Measurements from ENCODE around the gene EPN2.

The EPN2 gene

DNA sequence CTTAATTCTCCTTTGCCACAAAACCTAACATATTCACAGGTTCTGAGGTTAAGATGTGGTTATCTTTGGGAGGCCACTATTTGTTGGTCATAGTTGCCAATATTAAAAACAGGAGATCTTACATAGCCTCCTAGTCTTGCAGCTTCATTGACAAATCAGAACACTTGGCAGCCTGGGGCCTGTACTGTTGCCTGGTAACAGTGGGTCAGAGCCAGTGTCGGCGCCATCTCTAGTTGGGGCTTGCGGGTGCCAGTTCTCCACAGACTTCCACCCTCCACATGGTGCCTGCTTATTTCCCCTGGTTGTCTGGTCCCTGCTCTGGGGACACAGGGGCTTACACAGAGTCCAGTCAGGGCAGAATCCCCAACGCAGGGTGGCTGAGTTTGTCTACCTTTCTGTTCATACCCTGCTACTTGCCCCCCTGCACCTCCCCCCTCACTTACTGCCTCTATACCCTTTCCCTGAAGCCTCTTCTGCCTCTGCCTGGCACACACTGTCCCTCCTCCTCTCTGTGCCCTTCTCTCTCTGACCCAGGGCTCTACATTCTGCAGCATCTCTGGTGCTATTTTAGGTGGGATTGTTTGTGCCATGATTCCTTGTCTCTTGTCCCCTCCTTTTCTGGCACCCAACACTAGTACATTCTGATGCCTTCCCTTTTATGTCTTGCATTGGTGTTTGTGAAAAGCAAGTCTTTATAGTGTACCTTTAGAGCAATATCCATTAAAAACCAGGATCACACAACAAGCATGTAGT is 13.4 kb downstream of the EPN2 start:
- no peak for DNase-seq (ENCODE audit: low read depth)
- H3K4me3 ChIP-seq (ENCODE audit: low read depth, low read length) = no peak overlapping the region
- TF ChIP-seq, protein P1, sequence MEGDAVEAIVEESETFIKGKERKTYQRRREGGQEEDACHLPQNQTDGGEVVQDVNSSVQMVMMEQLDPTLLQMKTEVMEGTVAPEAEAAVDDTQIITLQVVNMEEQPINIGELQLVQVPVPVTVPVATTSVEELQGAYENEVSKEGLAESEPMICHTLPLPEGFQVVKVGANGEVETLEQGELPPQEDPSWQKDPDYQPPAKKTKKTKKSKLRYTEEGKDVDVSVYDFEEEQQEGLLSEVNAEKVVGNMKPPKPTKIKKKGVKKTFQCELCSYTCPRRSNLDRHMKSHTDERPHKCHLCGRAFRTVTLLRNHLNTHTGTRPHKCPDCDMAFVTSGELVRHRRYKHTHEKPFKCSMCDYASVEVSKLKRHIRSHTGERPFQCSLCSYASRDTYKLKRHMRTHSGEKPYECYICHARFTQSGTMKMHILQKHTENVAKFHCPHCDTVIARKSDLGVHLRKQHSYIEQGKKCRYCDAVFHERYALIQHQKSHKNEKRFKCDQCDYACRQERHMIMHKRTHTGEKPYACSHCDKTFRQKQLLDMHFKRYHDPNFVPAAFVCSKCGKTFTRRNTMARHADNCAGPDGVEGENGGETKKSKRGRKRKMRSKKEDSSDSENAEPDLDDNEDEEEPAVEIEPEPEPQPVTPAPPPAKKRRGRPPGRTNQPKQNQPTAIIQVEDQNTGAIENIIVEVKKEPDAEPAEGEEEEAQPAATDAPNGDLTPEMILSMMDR (IDR thresholded peaks at IDR 0.05; ENCODE audit: low read depth, low read length, missing control alignments) = no peak
- in situ Hi-C loops (cut with HindIII; ENCODE audit: low sequenced_read_pairs) = no loop called here

DNA sequence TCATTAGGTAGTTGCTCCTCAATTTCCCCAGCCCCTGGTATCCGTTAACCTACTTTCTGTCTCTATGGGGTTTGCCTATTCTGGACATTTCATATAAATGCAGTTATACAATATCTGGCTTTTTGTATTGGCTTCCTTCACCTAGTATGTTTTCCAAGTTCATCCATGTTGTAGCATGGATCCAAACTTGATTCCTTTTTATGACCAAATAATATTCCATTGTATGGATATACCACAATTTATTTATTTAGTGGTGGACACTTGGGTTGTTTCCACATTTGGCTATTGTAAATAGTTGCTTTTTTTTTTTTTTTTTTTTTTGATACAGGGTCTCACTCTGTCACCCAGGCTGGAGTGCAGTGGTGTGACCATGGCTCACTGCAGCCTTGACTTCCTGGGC is 15.9 kb downstream of the EPN2 start:
- TF ChIP-seq, protein P1 (IDR thresholded peaks at IDR 0.05; ENCODE audit: low read depth, low read length, missing control alignments) = no peak
- in situ Hi-C loops (cut with HindIII; ENCODE audit: low sequenced_read_pairs) = no loop called here
- DNase-seq (ENCODE audit: low read depth) = no peak

DNA sequence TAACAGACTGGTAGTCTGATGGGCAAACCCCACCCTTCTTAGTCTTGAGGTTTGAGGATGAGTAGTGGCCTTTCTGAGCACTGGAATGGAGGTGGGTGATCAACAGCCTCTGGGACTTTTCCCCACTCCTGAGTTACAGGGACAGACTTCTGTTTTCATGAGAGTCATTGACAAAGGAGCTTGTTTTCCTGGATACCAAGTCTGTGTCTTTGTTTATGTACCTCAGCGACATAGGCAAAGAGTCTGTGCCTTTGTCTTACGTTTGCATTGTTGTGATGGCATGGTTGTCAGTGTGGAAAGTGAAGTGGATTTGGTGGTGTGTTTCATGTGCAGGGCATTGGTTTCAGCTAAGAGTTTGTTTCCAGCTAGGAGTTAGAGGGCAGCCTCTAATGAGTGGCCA is 17.5 kb downstream of the EPN2 start:
- TF ChIP-seq, protein P1 (IDR thresholded peaks at IDR 0.05; ENCODE audit: low read depth, low read length, missing control alignments) = no peak
- DNase-seq (ENCODE audit: low read depth) = no peak
- H3K4me3 ChIP-seq (ENCODE audit: low read depth, low read length) = no peak overlapping the region
- in situ Hi-C loops (cut with HindIII; ENCODE audit: low sequenced_read_pairs) = no loop called here

More for the DNA sequence above, 15.9 kb downstream of the EPN2 start:
- no peak overlapping the region for H3K4me3 ChIP-seq (ENCODE audit: low read depth, low read length)

DNA sequence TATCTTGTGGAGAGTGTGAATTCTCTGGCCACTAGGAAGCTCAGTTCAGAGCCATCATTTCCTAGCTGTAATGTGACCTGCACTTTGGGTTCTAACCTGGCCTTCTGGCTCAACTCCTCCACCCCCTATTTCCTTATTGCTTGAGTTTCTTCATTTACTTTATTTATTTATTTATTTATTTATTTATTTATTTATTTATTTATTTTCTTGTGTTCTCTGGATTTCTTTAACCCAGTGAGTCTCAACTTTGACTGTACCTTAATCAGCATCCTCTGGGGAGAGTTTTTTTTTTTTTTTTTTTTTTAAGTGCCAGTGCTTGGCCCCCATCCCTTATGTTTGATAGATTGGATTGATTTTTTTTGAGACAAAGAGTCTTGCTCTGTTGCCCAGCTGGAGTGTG is 18.1 kb downstream of the EPN2 start:
- TF ChIP-seq, protein P1 (IDR thresholded peaks at IDR 0.05; ENCODE audit: low read depth, low read length, missing control alignments) = no peak
- in situ Hi-C loops (cut with HindIII; ENCODE audit: low sequenced_read_pairs) = no loop called here
- H3K4me3 ChIP-seq (ENCODE audit: low read depth, low read length) = no peak overlapping the region
- DNase-seq (ENCODE audit: low read depth) = no peak

DNA sequence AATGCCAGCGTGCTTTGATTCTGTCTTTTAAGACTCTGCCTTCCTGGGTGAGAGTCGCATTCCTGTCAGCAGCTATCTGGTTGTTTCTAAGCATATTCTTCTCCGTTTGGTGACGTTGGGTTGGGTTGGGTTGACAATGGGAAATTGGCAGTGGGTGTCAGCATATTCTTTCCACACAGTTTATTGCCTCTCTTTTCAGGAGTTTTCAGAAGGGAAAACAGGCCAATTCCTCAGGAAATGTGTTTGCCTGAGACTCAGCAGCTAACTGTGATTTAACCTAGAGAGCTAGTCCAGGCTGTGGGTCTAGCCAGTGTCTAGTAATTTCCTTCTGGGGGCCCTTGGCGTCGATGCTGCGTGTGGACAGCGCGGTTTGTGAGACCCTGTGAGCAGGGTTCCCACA is 21.2 kb downstream of the EPN2 start:
- in situ Hi-C loops (cut with HindIII; ENCODE audit: low sequenced_read_pairs) = no loop called here
- H3K4me3 ChIP-seq (ENCODE audit: low read depth, low read length) = no peak overlapping the region
- TF ChIP-seq, protein P1 (IDR thresholded peaks at IDR 0.05; ENCODE audit: low read depth, low read length, missing control alignments) = no peak
- no peak for DNase-seq (ENCODE audit: low read depth)

DNA sequence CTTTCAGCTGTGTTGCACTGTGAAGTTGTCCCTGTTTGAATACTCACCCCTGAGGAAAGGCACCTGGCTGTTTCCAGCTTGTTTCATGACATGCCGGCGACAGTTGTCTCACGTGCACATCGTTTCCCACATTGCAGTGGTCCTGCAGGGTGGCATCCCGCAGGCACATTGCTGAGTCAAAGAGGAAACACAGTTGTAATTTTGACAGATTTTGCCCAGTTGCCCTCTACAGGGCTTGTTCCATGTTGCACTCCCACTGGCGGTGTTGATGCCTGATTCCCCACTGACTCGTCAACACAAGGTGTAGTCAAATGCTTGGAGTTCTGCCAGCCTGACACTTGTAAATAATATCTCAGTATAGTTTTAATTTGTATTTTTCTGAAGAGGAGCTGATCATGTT is 23.8 kb downstream of the EPN2 start:
- in situ Hi-C loops (cut with HindIII; ENCODE audit: low sequenced_read_pairs) = no loop called here
- TF ChIP-seq, protein P1 (IDR thresholded peaks at IDR 0.05; ENCODE audit: low read depth, low read length, missing control alignments) = peak; percentile 36
- no peak for DNase-seq (ENCODE audit: low read depth)
- no peak overlapping the region for H3K4me3 ChIP-seq (ENCODE audit: low read depth, low read length)
